CD4-positive, alpha-beta T cell treated with Interleukin-6 for 4 hours (primary cell): ENCODE results near the gene RBBP4.
"Not testable (repeated sequence)": the region's sequence is repeated elsewhere in the genome, so short reads cannot be mapped to it uniquely, and the experiment has no call there.

Experiments
- DNase-seq: peaks from one replicate; pipeline ENCODE4 v3.0.0-alpha.2; 2020; ENCODE audit warnings: mixed read lengths

RBBP4 gene

DNA sequence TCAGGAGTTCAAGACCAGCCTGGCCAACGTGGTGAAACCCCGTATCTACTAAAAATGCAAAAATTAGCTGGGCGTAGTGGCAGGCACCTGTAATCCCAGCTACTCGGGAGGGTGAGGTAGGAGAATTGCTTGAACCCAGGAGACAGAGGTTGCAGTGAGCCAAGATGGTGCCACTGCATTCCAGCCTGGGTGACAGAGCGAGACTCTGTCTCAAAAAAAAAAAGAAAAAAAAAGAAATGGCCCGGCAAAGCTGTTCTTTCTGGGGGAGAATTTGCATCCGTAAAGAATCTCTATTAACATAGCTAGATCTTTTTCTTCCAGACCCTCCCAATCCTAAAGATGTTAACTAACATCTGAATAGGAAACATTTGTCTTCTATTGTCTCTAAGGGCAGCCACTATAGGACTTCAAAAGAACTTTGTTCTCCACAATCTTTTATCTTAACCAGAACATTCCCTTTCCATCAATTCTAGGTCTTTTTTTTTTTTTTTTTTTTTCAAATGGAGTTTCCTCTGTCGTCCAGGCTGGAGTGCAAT lies 8.6 kb upstream of the RBBP4 start:
- not testable (repeated sequence) for DNase-seq

DNA sequence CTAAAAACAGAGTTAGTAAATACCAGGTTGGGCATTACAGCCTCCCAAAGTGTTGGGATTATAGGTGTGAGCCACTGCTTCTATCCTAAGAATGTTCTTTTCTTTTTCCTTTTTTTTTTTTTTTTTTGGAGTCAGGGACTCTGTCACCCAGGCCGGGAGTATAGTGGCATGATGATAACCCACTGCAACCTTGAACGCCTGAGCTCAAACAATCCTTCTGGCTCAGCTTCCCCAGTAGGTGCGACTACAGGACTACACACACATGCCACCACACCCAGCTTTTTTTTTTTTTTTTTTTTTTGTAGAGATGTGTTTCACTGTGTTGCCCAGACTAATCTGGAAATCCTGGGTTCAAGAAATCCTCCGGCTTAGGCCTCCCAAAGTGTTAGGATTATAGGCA lies 6.6 kb upstream of the RBBP4 start:
- no peak for DNase-seq

DNA sequence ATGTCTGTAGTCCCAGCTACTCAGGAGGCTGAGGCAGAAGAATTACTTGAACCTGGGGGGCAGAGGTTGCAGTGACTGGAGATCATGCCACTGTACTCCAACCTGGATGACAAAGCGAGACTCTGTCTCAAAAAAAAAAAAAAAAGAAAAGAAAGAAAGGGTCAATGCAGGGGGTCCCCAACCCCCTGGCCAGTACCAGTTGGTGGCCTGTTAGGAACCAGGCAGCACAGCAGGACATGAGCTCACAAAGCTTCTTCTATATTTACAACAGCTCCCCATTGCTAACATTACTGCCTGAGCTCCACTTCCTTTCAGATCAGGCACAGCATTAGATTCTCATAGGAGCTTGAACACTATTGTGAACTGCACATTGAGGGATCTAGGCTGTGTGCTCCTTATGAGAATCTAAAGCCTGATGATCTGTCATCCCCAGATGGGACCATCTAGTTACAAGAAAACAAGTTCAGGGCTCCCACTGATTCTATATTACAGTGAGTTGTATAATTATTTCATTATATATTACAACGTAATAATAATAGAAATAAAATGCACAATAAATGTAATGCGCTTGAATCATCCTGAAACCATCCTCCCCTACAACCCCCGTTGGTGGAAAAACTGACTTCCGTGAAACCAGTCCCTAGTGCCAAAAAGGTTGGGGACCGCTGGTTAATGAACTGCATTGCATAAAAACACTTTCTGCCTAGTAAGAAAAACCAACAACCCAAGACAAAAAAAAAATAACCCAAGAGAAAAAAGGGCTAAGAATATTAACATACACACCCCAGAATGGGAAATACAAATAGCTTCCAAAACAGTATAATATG lies 3.5 kb upstream of the RBBP4 start:
- DNase-seq: no peak

DNA sequence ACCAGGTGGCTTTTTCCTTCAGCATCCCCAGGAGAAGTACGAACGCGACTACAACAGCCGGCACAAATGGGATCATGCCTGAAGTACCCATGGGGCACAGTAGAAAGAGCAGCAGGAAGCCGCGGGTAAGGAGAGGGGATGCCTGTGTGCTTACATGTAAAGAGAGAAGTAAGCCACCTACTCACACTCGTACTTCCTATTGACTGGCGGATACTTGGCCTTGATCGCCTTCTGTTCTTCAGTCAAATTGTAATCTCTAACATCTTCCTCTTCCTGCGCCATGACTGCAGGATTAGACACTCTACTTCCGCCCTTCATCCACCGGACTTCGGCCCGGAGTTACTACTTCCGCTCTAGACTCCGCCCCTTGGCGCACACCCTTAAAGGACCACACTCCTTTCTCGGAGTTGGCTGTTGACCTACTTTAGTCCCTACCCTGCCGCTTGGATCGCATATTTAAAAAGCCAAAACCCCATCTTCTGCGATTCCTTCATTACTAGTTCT lies 708 bp upstream of the RBBP4 start, which contains the start of gene ZBTB8OS:
Gene ZBTB8OS, minus strand, starts transcription at position 303 of the 504 bp plus-strand sequence. Its CDS starts 21 bp downstream, at position 282.
- DNase-seq: peak; percentile 91

DNA sequence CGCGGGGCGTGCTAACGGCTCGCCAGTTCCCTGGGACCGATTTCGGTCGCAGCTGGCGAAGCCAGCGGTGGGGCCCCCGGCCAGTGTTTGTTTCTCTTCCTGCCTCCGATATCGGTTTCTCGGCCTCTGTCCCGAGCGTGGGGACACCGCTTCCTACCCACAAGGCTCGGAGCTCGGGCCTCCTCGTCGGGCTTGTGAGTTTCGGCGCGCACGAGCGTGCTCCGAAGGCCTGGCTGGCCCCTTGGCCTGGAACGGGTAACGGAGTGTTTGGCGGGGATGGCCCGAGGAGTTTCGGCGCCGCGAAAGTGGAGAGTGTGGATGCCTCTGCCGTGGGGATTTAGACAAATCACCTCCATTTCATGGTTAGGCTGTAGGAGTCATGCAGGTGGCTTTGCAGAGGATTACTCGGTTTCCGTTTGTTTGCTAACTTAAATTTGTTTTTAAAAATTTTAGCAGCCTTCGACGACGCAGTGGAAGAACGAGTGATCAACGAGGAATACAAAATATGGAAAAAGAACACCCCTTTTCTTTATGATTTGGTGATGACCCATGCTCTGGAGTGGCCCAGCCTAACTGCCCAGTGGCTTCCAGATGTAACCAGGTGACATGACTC lies 559 bp downstream of the RBBP4 start:
- DNase-seq: no peak

DNA sequence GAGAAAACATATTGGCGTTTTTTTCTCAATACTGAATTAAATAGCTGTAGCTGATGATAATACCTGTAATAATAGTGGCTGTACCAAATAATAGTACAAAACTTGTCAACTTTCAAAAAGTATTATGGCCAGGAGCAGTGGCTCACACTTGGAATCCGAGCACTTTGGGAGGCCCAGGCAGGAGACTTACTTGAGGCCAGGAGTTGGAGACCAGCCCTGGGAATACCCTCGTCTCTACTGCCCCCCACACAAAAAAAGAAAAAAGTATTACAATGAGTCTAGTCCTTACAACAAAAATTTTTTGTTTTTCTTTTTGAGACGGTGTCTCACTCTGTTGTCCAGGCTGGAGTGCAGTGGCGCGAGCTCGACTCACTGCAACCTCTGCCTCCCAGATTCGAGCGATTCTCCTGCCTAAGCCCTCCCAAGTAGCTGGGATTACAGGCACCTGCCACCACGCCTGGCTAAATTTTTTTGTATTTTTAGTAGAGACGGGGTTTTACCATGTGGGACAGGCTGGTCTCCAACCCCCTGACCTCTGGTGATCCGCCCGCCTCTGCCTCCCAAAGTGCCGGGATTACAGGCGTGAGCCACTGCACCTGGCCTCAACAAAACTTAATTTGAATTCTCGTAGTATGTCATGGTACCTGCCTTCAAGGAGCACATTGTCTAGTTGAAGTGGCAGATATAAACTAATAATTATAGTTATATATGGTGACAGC lies 1.4 kb downstream of the RBBP4 start:
- DNase-seq: no peak

DNA sequence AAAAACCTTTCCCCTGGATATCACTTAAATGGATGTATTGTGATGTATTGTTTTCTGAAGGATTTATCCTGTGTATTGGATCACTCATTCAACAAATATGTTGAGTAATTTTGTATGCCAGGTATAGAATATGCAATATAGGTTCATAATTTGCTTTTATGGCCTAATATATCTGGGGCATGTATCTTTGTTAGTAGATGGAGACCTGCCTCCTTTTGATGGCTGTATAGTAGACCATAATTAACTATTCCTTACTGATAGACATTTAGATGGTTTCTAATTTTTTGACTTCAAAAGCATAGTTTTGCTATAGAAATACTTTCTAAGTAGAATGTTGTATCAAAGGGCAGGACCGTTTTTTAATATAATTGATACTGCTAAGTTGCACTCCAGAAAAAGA lies 8.6 kb downstream of the RBBP4 start:
- no peak for DNase-seq

DNA sequence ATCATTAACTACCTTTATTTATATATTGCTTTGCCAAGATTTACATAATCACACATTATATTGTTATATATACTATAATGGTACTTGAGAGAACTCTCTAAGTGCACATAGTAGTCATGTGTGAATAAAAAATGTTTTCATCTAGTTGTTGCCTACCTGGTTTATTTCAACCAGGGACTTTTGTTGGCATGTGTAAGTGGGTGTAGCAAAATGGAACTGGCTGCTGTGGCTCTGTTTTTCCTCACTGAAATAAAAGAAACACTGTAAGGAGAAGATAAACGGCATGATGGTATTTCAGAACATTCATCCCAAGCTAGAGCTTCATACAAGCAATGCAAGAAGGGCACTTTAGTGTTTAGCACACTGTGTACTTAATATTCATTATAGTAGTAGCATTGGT lies 14.9 kb downstream of the RBBP4 start:
- no peak for DNase-seq

DNA sequence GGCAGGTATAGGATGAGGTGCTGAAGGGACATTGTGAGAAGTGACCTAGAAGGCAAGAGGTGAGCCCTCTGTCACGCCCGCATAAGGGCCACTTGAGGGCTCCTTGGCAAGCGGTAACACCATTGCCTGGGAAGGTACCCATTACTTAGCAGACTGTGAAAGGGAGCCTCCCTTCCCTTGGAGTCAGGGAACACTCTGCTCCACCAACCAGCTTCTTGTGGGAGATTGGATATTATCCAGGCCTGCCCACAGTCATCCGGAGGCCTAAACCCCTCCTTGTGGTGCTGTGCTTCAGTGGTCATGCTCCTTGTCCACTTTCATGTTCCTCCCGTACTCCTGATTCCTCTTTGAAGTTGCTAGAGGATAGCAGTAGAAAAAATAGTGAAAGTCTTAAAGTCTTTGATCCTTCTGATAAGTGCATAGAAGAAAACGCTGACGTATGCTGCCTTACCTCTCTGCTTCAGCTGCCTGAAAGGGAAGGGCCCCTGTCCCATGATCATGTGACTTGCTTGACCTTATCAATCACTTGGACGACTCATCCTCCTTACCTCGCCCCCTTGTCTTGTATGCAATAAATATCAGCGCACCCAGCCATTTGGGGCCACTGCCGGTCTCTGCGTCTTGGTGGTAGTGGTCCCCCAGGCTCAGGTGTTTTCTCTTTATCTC lies 16.0 kb downstream of the RBBP4 start:
- DNase-seq: no peak

DNA sequence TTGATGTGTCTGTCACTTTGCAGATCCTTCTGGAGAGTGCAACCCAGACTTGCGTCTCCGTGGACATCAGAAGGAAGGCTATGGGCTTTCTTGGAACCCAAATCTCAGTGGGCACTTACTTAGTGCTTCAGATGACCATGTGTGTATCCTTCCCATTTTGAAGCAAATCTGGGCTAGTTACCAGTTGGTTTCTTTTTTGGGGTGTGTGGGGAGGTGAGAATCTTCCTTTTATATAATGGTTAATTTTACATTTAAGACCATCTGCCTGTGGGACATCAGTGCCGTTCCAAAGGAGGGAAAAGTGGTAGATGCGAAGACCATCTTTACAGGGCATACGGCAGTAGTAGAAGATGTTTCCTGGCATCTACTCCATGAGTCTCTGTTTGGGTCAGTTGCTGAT lies 17.7 kb downstream of the RBBP4 start:
- DNase-seq: not testable (repeated sequence)

DNA sequence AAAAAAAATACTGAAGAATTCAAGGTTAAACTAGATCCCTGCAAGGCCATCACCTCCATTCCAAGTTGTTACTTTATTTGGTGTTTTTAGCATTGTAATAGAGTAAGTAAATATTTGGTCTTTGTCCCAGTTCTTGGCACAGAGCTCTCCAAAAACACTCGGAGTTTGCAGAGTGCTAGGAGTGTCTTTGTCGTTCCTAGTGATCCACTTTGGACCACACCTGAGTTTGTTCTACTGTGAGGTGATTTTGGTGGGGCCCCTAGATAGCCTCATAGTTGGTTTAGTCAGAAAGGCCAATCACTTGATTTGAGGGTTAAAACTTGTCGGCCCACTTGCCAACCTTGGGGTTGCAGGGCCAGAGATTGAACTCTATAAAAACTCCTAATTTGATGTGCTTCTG lies 25.9 kb downstream of the RBBP4 start:
- no peak for DNase-seq

DNA sequence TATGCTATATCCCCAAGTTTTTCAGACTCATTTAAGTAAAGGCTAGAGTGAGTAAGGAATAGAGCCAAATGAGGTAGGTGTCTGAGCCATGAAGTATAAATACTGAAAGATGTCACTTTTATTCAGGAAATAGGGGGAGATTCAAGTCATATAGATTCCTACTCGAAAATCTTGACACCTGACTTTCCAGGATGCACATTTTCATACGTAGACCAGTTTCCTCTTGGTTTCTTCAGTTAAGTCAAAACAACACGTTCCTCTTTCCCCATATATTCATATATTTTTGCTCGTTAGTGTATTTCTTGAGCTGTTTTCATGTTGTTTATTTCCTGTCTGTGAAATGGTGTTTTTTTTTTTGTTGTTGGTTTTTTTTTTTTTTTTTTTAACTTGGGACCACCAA lies 29.0 kb downstream of the RBBP4 start:
- DNase-seq: not testable (repeated sequence)

DNA sequence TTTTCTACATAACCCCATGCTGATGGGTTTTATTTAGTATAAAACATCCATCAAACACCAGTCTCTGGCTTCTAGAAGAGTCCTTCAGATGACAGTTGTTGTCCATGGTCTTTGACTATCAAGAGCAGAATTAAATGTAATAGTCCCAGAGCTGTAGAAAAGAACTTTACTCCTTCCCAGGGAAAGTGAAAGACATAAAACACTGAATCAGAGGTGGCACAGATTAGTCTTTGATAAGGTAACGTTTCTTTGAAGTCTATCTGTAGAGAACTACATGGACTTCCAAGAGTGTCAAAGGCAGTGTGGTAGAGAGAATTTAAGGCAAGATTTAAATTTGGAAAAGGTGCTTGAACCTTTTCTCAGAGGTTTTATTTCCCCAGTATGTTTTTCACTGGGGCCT lies 29.6 kb downstream of the RBBP4 start:
- DNase-seq: no peak

DNA sequence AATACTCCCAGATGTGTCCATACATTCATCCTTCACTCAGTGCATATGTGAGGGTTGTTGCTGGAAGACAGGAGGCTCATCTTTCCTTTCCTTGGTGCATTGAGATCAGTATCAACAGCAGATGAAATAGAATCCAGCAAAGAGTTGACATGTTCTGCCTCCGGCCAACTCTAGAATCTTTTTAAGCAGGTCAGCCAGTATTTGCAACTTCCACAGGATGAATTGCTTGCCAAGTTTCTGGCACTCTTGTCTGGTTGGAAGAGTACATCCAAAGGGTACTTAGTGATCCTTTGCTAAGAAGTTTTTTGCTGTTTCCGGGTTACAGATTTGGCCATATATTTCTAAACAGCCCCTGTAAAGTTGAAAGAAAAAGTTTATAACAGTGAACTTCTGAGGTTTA lies 30.5 kb downstream of the RBBP4 start:
- DNase-seq: no peak

DNA sequence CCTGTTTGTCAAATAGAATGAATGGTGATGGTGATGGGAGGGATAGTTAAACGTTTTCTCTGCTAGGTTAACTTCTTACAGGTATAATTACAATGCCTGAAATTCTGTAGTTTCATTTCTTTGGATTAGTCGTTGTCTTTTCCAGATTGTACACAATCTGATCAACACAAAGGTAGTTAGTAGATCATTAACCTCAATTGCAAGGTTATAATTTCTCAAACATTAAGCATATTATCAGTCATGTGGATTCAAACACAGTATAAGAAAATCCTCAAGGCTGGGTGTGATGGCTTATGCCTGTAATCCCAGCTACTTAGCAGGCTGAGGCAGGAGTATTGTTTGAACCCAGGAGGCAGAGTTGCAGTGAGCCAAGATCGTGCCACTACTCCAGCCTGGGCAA lies 31.0 kb downstream of the RBBP4 start:
- no peak for DNase-seq

DNA sequence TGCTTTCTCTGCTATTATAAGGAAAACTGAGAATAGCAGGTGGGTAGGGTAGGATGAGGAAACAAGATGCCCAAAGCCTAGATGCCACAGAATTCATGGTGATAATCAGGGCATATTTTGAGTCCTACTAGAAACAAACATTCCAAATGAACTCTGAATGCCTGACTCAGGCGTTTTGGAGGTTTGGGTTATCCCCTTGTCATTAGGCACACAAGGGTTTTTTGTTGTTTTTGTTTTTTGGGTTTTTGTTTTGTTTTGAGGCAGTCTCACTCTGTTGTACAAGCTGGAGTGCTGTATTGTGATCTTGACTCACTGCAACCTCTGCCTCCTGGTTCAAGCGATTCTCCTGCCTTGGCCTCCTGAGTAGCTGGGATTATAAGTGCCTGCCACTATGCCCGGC lies 32.4 kb downstream of the RBBP4 start:
- DNase-seq: no peak

DNA sequence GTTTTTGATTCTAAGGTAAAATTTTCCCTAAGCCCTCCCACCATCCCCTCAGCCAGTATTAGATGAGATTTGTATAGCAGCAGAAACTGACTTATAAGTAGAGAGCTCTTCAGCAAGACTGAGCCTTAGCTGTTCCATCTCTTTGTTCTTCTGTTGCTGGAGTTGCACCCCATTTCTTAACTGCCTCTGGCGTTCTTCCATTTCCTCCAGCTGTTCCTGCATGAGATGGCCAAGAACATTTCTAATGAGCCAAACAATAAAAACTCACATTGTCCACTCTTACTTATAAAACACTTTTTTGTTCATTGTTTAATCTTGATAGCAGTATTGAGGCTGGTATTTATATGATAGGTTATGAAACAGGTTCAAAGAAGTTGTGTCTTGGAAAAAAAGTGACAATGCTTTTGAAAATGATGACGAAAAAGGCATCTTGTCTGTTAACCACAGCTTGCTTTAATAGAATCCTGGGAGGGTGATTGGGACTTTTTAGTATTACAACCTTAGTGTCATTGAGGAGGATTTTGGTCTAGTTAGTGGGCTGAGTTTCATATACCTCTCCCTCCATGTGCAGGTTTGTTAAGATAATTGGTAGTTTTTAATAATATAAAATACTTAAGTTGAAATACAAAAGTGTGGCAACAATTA lies 33.3 kb downstream of the RBBP4 start:
- DNase-seq: no peak

DNA sequence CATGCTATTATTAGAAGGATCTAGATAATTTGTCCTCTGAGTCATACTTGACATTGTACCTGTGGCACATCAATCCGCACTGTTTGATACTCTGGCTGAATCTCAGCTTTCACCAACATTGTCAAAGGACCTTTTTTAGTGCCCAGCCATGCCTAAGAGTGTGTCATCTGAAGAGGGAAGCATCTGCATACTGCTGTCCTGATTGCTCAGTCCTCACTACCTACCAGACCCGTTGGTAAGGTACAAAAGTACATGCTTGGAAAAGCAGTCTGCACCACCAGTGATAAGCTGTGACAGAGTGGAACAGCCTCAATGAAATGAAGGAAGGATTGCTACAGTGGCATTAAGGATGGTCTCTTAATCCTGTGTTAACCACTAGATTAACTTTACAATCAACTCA lies 34.5 kb downstream of the RBBP4 start:
- no peak for DNase-seq

DNA sequence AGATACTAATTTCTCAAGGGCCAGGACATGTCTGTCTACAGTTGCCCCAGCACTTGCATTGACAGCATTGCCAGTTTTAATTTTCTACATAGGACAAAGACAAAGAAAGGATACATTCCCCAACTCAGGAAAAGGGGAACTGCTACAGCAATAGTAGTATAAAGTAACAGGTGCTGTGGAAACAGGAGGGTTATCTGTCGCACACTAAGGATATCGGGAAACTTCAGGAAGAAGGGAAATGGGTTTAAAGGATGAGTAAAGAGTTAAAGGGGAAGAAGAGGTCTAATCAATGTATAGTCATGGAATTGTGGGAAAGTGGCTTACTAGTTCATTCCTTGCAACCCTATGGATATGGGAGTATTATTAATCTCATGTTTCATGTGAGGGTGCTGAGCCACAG lies 35.4 kb downstream of the RBBP4 start:
- no peak for DNase-seq

DNA sequence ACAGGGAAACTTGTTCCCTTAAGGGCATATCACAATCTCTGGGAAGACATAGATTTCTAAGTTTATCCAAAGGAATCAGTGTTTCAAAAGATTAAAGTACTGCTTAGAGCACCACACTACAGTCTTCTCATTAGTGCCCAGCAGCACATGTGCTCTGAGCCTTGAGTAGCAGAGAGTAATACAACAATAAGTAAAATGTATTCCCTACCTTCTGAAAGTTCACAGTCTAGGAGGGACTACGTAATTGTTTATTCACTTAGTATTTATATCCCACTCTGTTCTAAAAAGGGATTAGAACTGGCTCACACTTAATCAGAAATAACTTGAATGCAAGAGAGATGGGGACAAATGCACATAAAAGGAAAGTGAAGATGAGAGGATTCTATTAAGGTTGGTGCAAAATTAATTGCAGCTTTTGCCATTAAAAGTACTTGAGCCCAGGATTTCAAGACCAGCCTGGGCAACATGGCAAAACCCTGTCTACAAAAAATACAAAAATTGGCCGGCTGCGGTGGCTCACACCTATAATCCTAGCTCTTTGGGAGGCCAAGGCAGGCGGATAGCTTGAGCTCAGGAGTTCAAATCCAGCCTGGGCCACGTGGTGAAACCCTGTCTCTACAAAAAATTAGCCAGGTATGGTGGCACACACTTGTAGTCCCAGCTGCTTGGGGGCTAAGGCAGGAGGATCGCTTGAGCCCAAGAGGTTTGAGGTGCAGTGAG lies 42.6 kb downstream of the RBBP4 start:
- DNase-seq: no peak

DNA sequence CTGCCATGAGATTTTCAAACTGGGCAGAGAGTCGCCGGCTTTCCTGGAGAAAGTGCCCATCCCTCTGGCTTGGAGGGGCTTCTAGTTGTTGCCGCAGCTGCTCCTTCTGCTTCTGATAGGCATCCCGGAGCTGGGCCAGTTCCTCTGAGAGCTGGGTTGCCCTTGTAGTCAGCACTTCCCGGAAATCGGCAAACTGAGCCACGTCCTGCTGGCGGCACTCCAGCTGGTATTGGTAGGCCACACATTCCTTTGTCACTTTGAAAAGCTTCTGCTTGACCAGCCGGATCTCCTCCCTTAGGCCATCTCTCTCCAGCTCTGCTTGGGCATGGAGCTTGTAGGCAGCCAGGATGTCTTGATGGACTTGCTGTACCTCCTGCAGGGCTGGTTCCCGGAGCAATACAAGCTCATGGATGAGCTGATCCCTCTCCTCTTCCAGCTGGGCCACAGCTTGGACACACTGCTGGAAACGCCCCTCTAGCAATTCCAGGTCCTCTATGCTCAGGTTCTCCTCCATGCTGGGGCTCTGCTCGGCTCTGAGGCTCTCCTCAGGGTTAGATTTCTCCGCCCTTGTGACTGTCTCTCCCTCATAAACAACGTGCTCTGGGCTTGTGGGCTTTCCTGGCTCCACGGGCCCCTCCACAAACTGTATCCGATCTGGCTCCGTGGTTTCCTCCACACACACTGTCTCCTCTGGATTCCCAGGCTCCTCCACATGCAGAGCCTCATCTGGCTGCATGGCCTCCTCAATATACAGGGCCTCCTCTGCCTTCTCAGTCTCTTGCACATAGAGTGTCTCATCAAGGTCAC lies 44.3 kb downstream of the RBBP4 start:
- no peak for DNase-seq
